GM19099 (cell line): ENCODE data around the gene TNFRSF12A.
A peak's percentile ranks its signal among the peaks of the same experiment; 100 is the strongest.

Experiments
- POLR2A ChIP-seq: IDR thresholded peaks from 3 replicates; pipeline ENCODE4 v1.6.1; 2011; ENCODE audit warnings: low read depth; ENCODE audit not compliant: insufficient read length; ENCODE audit errors: extremely low read depth

The TNFRSF12A gene

DNA sequence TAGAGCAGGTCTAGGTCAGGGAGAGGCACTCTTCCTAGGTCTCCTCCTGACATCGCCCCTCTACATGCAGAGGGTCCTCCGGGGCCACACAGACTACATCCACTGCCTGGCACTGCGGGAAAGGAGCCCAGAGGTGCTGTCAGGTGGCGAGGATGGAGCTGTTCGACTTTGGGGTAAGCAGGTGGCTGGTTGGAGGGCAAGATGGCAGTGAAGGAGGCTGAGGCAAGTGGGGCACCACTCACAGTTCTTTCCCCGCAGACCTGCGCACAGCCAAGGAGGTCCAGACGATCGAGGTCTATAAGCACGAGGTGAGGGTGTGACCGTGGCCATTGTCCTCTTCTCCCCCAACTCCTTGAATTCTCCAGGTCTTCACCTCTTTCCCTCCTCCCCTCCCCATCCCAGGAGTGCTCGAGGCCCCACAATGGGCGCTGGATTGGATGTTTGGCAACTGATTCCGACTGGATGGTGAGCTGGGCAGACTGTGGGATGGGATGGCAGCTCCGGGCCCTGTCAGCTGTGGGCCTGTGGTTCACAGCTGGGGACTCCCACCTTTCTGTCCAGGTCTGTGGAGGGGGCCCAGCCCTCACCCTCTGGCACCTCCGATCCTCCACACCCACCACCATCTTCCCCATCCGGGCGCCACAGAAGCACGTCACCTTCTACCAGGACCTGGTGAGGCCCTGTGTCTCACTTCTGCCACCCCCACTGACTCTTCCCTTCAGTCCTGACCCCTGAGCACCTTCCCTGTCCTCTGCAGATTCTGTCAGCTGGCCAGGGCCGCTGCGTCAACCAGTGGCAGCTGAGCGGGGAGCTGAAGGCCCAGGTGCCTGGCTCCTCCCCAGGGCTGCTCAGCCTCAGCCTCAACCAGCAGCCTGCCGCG is 6.7 kb downstream of the TNFRSF12A start:
- TF ChIP-seq POLR2A: no peak

DNA sequence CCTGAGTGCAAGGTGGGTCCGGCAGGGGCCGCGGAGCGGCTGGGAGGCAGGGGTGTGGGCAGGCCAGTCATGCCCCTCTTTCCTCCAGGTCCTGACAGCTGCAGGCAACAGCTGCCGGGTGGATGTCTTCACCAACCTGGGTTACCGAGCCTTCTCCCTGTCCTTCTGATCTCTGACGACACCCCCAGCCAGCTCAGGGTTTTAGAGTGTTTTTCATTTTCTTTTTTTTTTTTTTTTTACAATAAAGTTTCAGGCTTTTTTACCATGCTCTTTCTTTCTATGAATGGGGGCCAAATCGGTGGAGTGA is 7.3 kb downstream of the TNFRSF12A start:
- no peak for TF ChIP-seq POLR2A

DNA sequence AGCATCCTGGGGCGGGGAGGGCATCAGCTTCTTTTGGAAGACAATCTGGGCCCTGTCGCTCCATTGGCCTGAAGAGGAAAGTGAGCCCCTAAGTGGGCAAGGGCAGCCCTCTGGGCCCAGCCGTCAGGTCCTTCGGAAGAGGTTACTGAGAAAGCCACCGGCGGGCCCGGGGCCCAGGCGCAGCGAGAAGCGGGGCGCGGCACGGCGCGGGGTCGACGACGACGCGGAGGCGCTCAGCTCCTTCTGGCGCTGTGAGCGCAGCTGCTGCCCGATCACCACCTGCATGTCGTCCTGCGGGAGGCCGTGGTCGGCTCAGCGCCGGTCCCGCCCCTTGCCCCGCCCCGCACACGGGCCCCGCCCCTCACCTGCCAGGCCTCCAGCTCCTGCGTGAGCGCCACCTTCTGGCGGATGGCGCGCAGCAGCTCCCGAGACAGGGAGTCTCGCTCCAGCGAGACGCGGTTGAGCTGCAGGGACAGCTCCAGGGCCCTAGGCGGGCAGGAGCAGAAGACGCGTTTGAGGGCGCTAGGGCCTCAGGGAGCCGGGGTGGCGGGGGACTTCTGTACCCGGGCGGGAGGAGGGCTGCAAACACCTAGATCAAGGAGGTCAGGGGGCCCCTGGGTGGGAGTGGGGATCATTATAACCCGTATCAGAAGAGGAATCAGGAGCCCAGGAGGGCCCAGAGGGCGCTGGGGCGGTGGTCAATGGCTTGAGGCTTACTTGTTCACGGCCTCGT is 8.0 kb downstream of the TNFRSF12A start:
- peak; percentile 30 for TF ChIP-seq POLR2A

DNA sequence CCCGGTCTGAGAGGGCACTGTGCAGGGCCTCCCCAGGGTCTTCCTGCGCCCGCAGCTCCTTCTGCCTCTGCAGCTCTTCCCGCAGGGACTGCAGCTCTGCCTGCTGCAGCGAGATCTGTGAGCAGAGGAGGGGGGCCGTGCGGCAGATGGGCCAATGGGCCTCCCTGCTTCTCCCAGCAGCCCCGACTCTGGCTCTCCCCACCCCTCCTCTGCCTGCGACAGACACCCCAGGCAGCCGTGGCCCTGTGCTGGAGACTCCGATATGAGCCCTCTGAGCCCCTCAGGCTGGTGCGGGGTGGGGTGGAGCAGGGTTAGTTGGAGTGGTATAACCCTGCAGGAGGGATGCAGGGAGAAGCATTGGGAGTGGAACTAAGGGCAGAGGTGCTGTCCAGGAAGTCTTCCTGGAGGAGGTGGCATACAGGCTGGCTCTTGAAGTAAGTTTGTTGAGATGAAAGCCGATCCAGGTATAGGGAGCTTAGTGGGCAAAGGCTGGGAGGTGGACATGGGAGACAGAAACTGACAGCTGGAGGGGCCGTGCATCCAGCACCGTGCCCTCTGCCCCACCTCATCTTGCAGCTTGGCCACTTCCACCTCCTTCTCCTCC is 8.7 kb downstream of the TNFRSF12A start:
- no peak for TF ChIP-seq POLR2A

DNA sequence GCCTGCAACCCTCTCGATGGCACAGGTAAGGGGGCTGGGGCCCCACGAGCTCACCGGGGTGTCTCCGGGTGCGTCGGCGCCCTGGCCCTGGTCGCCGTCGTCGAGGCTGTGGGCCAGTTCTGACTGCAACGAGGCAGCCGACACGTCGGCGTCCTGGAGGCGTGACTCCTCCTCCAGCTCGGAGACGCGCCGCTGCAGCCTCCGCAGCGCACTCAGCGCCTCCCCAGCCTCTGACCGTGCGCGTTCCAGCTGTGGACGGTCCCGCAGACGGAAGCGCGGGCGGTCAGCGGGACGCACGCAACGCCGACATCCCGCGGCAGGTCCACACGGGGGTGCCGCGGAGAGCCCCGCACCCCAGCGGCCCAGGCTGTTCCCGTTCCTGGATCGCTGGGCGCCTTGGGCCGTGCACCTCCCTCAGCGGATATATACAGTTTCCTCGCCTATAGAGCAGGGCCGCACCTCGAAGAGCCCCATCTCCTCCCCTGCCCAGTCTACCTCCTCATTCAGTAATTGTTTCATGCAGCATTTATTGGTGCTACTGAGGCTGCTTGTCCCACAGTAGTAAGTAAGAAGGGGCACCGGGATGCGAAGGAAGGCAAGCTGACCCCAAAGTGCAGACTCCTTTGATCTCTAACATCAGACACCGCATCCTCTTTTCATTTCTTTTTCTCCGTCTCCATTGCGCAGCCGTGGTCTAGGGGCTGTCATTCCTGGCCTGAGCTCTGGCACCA is 9.5 kb downstream of the TNFRSF12A start:
- TF ChIP-seq POLR2A: no peak

DNA sequence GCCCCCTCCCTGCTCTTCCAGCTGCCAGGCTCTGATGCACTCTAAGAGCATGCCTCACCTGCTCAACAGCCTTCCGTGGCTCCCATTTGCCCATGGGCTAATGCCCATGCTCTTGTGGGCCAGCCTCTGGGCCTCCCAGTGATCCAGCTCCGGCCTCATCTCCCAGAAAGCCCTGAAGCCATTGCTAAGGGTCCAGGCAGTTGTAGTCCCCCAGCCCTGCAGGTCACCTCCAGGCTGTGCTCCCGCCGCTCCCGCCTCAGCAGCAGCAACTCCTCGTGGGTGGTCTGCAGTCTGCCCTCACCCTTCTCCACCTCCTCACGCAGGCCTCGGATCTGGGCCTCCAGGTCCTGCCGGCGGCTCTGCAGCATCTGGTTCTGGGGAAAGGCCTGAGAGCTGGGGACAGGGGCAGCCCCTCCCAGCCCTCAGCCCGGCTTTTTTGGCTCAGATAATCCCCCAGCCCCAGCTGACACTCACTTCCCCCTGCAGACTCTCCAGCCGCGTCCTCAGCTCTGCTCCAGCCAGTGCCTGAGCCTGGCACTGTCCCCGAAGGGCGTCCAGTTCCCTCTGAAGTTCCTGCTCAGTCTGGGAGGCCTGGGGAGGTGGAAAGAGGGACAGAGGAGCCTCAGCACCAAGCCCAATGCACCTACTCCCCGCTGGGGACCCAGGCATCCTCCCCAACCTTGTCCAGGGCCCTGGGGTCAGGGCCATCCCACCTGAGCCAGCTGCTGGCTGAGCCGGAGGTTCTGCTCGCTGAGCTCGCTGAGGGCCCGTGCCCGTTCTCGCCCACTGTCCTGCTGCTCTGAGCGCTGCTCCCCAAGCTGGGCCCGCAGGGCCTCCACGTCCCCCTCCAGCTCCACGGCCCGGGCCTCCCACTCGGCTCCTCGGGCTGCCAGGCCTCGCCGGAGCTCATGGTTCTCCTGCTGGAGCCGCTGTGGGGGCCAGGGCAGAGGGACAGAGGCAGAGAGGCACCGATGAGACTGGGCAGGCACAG is 10.3 kb downstream of the TNFRSF12A start:
- TF ChIP-seq POLR2A: no peak

DNA sequence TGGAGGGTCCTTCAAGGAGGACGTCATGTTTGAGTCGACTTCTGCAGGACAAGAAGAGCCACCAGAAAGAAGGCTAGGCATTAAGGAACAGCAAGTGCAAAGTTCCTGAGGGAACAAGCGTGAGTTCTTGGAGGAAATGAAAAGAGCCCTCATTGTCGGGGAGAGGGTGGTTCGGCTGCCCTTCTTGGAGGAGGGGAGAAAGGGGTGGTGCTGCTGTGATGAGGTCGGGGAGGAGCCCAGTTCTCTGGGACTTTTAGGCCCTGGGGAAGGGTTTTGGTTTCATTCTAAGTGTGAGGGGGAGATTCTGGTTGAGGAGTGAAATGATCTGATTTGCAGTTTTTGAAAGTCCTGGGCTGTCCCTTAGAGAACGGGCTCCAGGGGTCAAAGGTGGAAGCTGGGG is 12.5 kb downstream of the TNFRSF12A start:
- no peak for TF ChIP-seq POLR2A

DNA sequence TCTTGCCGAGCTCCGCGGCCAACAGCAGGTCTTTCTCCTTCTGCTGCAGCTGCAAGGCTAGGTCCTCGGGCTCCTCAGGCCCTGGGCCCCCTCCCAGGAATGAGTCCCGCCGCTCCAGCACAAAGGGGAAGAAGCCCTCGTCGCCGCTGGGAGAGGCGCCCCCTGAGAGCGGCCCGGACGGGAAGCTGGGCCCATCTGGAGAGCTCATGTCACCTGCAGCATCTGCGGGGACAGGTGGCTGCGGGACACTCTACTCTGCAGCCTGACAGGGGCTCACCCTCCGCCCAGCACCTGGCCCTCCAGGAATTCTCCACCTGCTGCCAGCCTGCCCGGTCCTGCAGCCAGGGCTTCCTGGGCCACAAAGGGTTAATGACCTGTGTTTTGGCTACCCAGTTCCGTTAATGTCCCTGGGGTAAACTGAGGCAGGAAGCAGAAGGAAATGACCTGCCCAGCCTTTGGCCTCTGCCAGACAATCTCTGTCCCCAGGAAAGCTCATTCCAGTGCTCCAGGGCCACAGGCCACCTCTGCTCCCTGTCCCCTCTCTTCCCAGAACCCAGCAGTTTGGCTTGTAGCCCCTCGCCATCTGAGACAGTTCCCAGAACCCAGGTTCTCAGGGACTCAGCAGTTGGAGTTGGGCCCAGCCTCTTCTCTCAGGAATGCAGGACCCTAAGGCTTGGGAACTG is 15.3 kb downstream of the TNFRSF12A start:
- no peak for TF ChIP-seq POLR2A

DNA sequence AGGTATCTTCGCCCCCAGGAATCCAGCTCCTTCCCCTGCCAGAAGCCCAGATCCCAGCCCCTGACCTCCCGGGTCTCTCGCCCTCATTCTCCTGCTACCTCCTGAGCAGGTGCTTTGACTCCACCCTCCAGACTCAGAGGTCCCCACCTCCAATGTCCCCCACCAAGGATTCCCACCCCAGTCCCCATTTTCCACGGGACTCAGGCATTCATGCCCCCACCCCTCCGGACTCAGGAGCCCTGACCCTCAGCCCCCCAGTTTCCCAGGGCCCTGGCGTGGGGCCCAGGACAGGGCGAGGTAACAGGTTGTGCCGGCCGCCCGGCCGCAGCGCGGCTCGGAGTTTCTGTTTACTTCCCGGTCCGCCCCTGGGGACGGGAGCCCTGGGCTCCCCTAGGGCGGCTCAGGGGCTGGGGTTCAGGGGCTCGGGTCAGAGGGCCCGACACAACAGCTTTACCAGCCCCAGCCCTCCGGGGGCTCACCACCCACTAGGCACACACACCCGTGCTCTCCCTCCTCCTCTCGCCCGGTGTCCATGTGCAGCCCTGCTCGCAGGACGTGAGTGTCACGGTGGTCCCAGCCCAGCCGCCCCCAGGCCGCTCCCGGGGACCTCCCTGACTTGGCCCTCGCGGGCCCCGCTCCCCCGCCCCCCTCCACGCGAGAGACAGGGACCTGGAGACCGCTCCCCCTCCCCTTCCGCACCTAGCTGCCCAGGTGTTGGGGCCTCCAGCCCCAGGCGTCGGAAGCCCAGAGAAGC is 16.0 kb downstream of the TNFRSF12A start:
- no peak for TF ChIP-seq POLR2A

DNA sequence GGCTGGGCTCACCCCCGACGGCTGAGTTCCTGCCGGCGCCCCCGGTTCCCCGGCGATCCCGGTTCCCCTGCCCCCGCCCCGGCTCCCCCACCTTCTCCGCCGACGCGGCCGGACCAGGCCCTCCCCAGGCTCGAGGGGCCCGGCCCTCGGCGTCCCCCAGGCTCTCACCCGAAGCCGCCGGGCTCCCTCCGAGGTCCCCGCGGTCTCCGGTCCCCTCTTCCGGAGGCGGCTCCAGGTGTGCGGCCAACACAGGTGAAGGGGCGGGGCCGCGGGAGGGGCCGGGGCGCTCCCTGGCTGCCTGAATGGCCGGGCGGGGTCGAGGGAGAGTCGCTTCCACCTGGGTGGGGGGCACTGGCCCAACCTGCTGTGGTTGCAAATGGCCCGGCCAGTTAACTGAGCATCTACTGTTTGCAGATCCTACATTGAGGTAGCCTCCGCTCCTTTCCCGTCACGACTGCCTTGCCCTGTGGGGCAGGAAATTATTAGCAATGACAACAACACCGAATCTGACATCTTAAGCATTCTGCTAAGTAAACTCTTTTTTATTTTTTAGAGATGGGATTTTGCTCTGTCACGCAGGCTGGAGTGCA is 16.7 kb downstream of the TNFRSF12A start, which contains the start of gene BICDL2:
BICDL2 (minus strand) TSS at position 219 of the 590 bp plus-strand sequence. CDS start 1,448 bp downstream, outside the sequence.
- TF ChIP-seq POLR2A: no peak

DNA sequence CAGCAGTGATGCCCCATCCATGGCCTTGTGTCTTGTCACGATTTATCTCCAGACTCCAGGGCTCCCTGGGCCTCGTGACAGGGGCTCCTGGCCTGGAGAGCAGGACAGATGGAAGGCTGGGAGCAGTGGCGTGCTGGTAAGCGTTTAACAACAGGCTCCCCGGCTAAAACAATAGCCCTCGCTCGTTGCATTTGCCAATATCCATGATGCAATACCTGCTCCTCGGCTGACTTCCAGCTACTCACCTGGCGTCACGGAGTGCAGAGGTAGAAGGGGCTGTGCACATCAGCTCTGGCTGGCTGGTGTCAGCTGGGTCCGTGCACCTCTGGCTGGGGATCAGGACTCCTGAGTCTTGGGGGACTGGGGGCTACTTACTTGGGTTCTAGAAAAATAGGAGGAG is 18.1 kb downstream of the TNFRSF12A start:
- TF ChIP-seq POLR2A: no peak

DNA sequence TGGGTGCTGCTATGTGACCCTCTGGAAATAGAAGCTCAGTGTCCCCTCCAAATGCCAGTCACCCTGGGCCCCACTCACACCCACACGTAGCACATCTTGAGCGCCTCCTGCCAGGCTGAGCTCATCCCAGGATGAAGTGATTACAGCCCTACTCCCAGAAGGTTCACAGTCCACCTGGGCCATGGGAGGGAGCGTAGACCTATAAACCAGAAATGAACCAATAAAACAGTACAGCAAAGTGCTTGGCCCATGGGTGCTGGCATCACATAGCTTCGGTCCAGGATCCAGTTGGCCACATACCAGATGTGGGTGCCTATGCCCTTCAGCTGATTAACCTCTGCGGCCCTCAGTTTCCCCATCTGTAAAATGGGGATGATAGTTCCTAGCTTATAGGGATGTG is 18.7 kb downstream of the TNFRSF12A start:
- no peak for TF ChIP-seq POLR2A
